Nephron progenitor cell (in vitro differentiated cells): Measurements from ENCODE around the gene CBX4.

ENCODE experiments used
- DNase-seq: peaks from one replicate; pipeline ENCODE4 v3.0.0; 2021
- H3K27ac Mint-ChIP-seq: 2 replicates; pipeline ENCODE4 v1.8.0; 2021; ENCODE audit warnings: mild to moderate bottlenecking, moderate library complexity, mixed read lengths
- H3K27me3 Mint-ChIP-seq: 2 replicates; pipeline ENCODE4 v1.8.0; 2021; ENCODE audit warnings: mild to moderate bottlenecking, low read depth, mixed read lengths; ENCODE audit not compliant: poor library complexity
- H3K36me3 Mint-ChIP-seq: 2 replicates; pipeline ENCODE4 v1.8.0; 2021; ENCODE audit warnings: low read depth, mixed read lengths
- H3K4me1 Mint-ChIP-seq: 2 replicates; pipeline ENCODE4 v1.8.0; 2021; ENCODE audit warnings: mixed read lengths
- H3K4me3 Mint-ChIP-seq: 2 replicates; pipeline ENCODE4 v1.8.0; 2021; ENCODE audit warnings: mild to moderate bottlenecking, moderate library complexity, mixed read lengths
- H3K9me3 Mint-ChIP-seq: 2 replicates; pipeline ENCODE4 v1.8.0; 2021; ENCODE audit warnings: mild to moderate bottlenecking, moderate library complexity, mixed read lengths
- CTCF ChIP-seq: fragments of 200-600 bp; sonication (generic); IDR thresholded peaks from 2 replicates; pipeline ENCODE4 v1.5.0; 2021; ENCODE audit warnings: antibody characterized with exemption

CBX4 gene

GRCh38 chr17:79877041-79877440 is 37.8 kb upstream of the CBX4 start:
- H3K36me3 Mint-ChIP-seq: peaks cover 6% of the 10 kb centered on the region
- peaks cover 11% of the 10 kb centered on the region for H3K4me1 Mint-ChIP-seq
- H3K27ac Mint-ChIP-seq: no peak overlapping the region
- H3K4me3 Mint-ChIP-seq: no peak overlapping the region
- H3K27me3 Mint-ChIP-seq: peaks cover 43% of the 10 kb centered on the region
- TF ChIP-seq CTCF: no peak
- no peak for DNase-seq
- peaks cover 7% of the 10 kb centered on the region for H3K9me3 Mint-ChIP-seq

- Mint-ChIP-seq H3K27me3 (peaks cover 29% of the 10 kb centered on the region), H3K27ac (no peak overlapping the region), H3K9me3 (peaks cover 7% of the 10 kb centered on the region), H3K4me3 (no peak overlapping the region), H3K4me1 (peaks cover 15% of the 10 kb centered on the region), H3K36me3 (peaks cover 6% of the 10 kb centered on the region)
- no peak for TF ChIP-seq CTCF
- no peak for DNase-seq
These were observed 36.3 kb upstream of the CBX4 start for GRCh38 chr17:79875511-79875910.

GRCh38 chr17:79874329-79874981 is 35.2 kb upstream of the CBX4 start:
- no peak overlapping the region for H3K4me3 Mint-ChIP-seq
- peaks cover 7% of the 10 kb centered on the region for H3K9me3 Mint-ChIP-seq
- peaks cover 21% of the 10 kb centered on the region for H3K4me1 Mint-ChIP-seq
- H3K27me3 Mint-ChIP-seq: peaks cover 20% of the 10 kb centered on the region
- no peak for DNase-seq
- peaks cover 6% of the 10 kb centered on the region for H3K36me3 Mint-ChIP-seq
- TF ChIP-seq CTCF: peak; percentile 49
- no peak overlapping the region for H3K27ac Mint-ChIP-seq

- H3K36me3 Mint-ChIP-seq: peaks cover 6% of the 10 kb centered on the region
- DNase-seq: no peak
- H3K9me3 Mint-ChIP-seq: peaks cover 7% of the 10 kb centered on the region
- H3K4me1 Mint-ChIP-seq: peaks cover 29% of the 10 kb centered on the region
- peaks cover 16% of the 10 kb centered on the region for H3K27me3 Mint-ChIP-seq
- no peak overlapping the region for H3K27ac Mint-ChIP-seq
- TF ChIP-seq CTCF: no peak
- H3K4me3 Mint-ChIP-seq: no peak overlapping the region
These were observed 34.3 kb upstream of the CBX4 start for GRCh38 chr17:79873583-79873982.

GRCh38 chr17:79872762-79873161 is 33.5 kb upstream of the CBX4 start:
- no peak for DNase-seq
- no peak overlapping the region for H3K27ac Mint-ChIP-seq
- no peak for TF ChIP-seq CTCF
- peaks cover 29% of the 10 kb centered on the region for H3K4me1 Mint-ChIP-seq
- peaks cover 10% of the 10 kb centered on the region for H3K27me3 Mint-ChIP-seq
- H3K9me3 Mint-ChIP-seq: peaks cover 7% of the 10 kb centered on the region
- peaks cover 6% of the 10 kb centered on the region for H3K36me3 Mint-ChIP-seq
- no peak overlapping the region for H3K4me3 Mint-ChIP-seq

- Mint-ChIP-seq H3K36me3 (peaks cover under 1% of the 10 kb centered on the region), H3K27ac (no peak overlapping the region), H3K9me3 (peaks cover 2% of the 10 kb centered on the region), H3K27me3 (peaks cover 12% of the 10 kb centered on the region), H3K4me3 (no peak overlapping the region), H3K4me1 (peaks cover 33% of the 10 kb centered on the region)
- DNase-seq: no peak
- TF ChIP-seq CTCF: no peak
These were observed 31.9 kb upstream of the CBX4 start for GRCh38 chr17:79871131-79871530.
